K562 (cell line): ENCODE data around the gene SULT2A1.

Experiments
- CTBP1 ChIP-seq: fragments of 450-650 bp; IDR thresholded peaks from 2 replicates; pipeline ENCODE4 v1.6.1; 2016; ENCODE audit warnings: borderline replicate concordance
- CTCF ChIP-seq, 3 experiments: IDR thresholded peaks in 2 of 3; conservative IDR thresholded peaks in 1 of 3; 2 replicates each; pipeline ENCODE4 v1.5.1; 2011 to 2012; ENCODE audit warnings: low read length in 3 of 3, mild to moderate bottlenecking in 3 of 3, control low read depth in 2 of 3, improper control_type of control experiment in 1 of 3, inconsistent platforms in 1 of 3, low read depth in 1 of 3, mixed read lengths in 1 of 3, moderate library complexity in 1 of 3; ENCODE audit not compliant: insufficient read depth in 2 of 3
- ELF1 ChIP-seq: fragments of 200-800 bp; sonication (Bioruptor generic); IDR thresholded peaks from 2 replicates; pipeline ENCODE4 v1.6.1; 2016; ENCODE audit warnings: missing genetic modification characterization, missing compliant biosample characterization
- EP300 ChIP-seq: IDR thresholded peaks from 2 replicates; pipeline ENCODE4 v1.6.1; 2012; ENCODE audit warnings: low read length, improper control_type of control experiment
- HDAC8 ChIP-seq: fragments of 450-650 bp; IDR thresholded peaks from 2 replicates; pipeline ENCODE4 v1.6.1; 2016; ENCODE audit warnings: mild to moderate bottlenecking, missing genetic modification characterization, moderate library complexity, missing compliant biosample characterization
- TAF7 ChIP-seq: fragments of 450-650 bp; IDR thresholded peaks from 2 replicates; pipeline ENCODE4 v1.6.1; 2016; ENCODE audit warnings: missing genetic modification characterization, missing compliant biosample characterization
- ZKSCAN1 ChIP-seq: fragments of 150-350 bp; IDR thresholded peaks from 2 replicates; pipeline ENCODE4 v1.6.1; 2016; ENCODE audit warnings: low read depth, low read length
- ZNF274 ChIP-seq: IDR thresholded peaks from 2 replicates; pipeline ENCODE4 v1.6.1; 2011; ENCODE audit warnings: low read depth, mild to moderate bottlenecking, low read length, moderate library complexity, borderline replicate concordance

GRCh38 chr19:47890865-47891621, 4.9 kb upstream of the SULT2A1 start:
- TF ChIP-seq TAF7 (no peak), CTCF (IDR thresholded peaks at IDR 0.05 in 2 of 3, conservative IDR thresholded peaks at IDR 0.05 in 1 of 3; ENCODE audit: insufficient read depth in 2 of 3, low read depth in 1 of 3, low read length in 3 of 3) (no peak), EP300 (no peak), ZNF274 (no peak), ELF1 (no peak), HDAC8 (no peak), CTBP1 (no peak), ZKSCAN1 (no peak)
